ENCODE results near the gene CCDC88B. TPM values are rescaled to one million over a fixed set of nuclear protein-coding genes. Genes with fewer than 3 reads are reported as not detected.

The CCDC88B gene
- polyA plus RNA-seq, 1 donor, result 3.3 TPM

Other genes with a start within 250 kb of the CCDC88B start
- gene MACROD1, start 174.1 kb upstream of the CCDC88B start, polyA plus RNA-seq (ENCODE audit: insufficient read length), result 13.3 TPM
- gene STIP1, start 154.0 kb upstream of the CCDC88B start, polyA plus RNA-seq (ENCODE audit: insufficient read length), result 215 TPM
- 4.1 TPM for gene FERMT3, start 133.5 kb upstream of the CCDC88B start, polyA plus RNA-seq (ENCODE audit: insufficient read length)
- gene TRPT1, start 114.0 kb upstream of the CCDC88B start, polyA plus RNA-seq (ENCODE audit: insufficient read length), result 44.8 TPM
- gene NUDT22, start 113.9 kb upstream of the CCDC88B start, polyA plus RNA-seq (ENCODE audit: insufficient read length), result 24.1 TPM
- 53.4 TPM for gene DNAJC4, start 109.7 kb upstream of the CCDC88B start, polyA plus RNA-seq (ENCODE audit: insufficient read length)
- 87.6 TPM for gene VEGFB, start 105.6 kb upstream of the CCDC88B start, polyA plus RNA-seq (ENCODE audit: insufficient read length)
- gene FKBP2, start 99.1 kb upstream of the CCDC88B start, polyA plus RNA-seq (ENCODE audit: insufficient read length), result 72.7 TPM
- 56.4 TPM for gene PPP1R14B, start 93.3 kb upstream of the CCDC88B start, polyA plus RNA-seq (ENCODE audit: insufficient read length)
- 13.5 TPM for gene PLCB3, start 88.7 kb upstream of the CCDC88B start, polyA plus RNA-seq (ENCODE audit: insufficient read length)
- gene BAD, start 55.5 kb upstream of the CCDC88B start, polyA plus RNA-seq (ENCODE audit: insufficient read length), result 37.9 TPM
- gene GPR137, start 54.4 kb upstream of the CCDC88B start, polyA plus RNA-seq (ENCODE audit: insufficient read length), result 32.5 TPM
- not detected for gene KCNK4, start 48.9 kb upstream of the CCDC88B start, polyA plus RNA-seq (ENCODE audit: insufficient read length)
- not detected for gene CATSPERZ, start 39.8 kb upstream of the CCDC88B start, polyA plus RNA-seq (ENCODE audit: insufficient read length)
- 20.9 TPM for gene ESRRA, start 34.7 kb upstream of the CCDC88B start, polyA plus RNA-seq (ENCODE audit: insufficient read length)
- gene TRMT112, start 22.6 kb upstream of the CCDC88B start, polyA plus RNA-seq (ENCODE audit: insufficient read length), result 183 TPM
- 148 TPM for gene PRDX5, start 22.1 kb upstream of the CCDC88B start, polyA plus RNA-seq (ENCODE audit: insufficient read length)
- 9.1 TPM for gene RPS6KA4, start 19.0 kb downstream of the CCDC88B start, polyA plus RNA-seq (ENCODE audit: insufficient read length)
- 29.3 TPM for gene SLC22A11, start 215.7 kb downstream of the CCDC88B start, polyA plus RNA-seq (ENCODE audit: insufficient read length)